WTC11 (cell line): ENCODE measurements around the gene TANGO6.

Experiments
- ATF6 ChIP-seq: sonication (generic); formaldehyde crosslinking; IDR thresholded peaks from 2 replicates; pipeline ENCODE4 v1.8.1; 2023; ENCODE audit warnings: mild to moderate bottlenecking, missing genetic modification reagents
- CREB1 ChIP-seq: sonication (generic); formaldehyde crosslinking; IDR thresholded peaks from 2 replicates; pipeline ENCODE4 v1.8.0; 2023; ENCODE audit warnings: mild to moderate bottlenecking, missing genetic modification reagents
- CTCF ChIP-seq: fragments of 200-600 bp; IDR thresholded peaks from 2 replicates; pipeline ENCODE4 v1.8.0; 2022; ENCODE audit warnings: antibody characterized with exemption
- FOXP4 ChIP-seq: sonication (generic); formaldehyde crosslinking; IDR thresholded peaks from 2 replicates; pipeline ENCODE4 v1.8.0; 2022; ENCODE audit warnings: mild to moderate bottlenecking, missing genetic modification reagents
- IRF1 ChIP-seq: sonication (generic); formaldehyde crosslinking; IDR thresholded peaks from 2 replicates; pipeline ENCODE4 v1.8.0; 2023; ENCODE audit warnings: missing genetic modification reagents
- IRF2 ChIP-seq: sonication (generic); formaldehyde crosslinking; IDR thresholded peaks from 2 replicates; pipeline ENCODE4 v1.8.0; 2022; ENCODE audit warnings: low read depth, missing genetic modification reagents, borderline replicate concordance
- MAX ChIP-seq: sonication (generic); formaldehyde crosslinking; IDR thresholded peaks from 2 replicates; pipeline ENCODE4 v1.8.0; 2022; ENCODE audit warnings: mild to moderate bottlenecking, missing genetic modification reagents
- NFYB ChIP-seq: sonication (generic); formaldehyde crosslinking; conservative IDR thresholded peaks from 2 replicates; pipeline ENCODE4 v1.8.0; 2022; ENCODE audit warnings: low read depth, missing genetic modification reagents
- SMAD4 ChIP-seq: sonication (generic); formaldehyde crosslinking; IDR thresholded peaks from 2 replicates; pipeline ENCODE4 v1.8.0; 2022; ENCODE audit warnings: mild to moderate bottlenecking, missing genetic modification reagents
- ZBTB43 ChIP-seq: sonication (generic); formaldehyde crosslinking; IDR thresholded peaks from 2 replicates; pipeline ENCODE4 v1.8.1; 2023; ENCODE audit warnings: mild to moderate bottlenecking, missing genetic modification reagents
- ZNF416 ChIP-seq: fragments of 250-450 bp; sonication (Bioruptor Pico); IDR thresholded peaks from 2 replicates; pipeline ENCODE4 v1.9.0; 2021; ENCODE audit warnings: mild to moderate bottlenecking, inconsistent platforms

GRCh38 chr16:68985855-68986254, 142.5 kb downstream of the TANGO6 start:
- TF ChIP-seq NFYB (CRISPR knock-in tag) = no peak
- TF ChIP-seq CTCF = no peak
- no peak for TF ChIP-seq ZNF416 (CRISPR knock-in tag)
- no peak for TF ChIP-seq CREB1
- no peak for TF ChIP-seq ZBTB43 (CRISPR knock-in tag)
- no peak for TF ChIP-seq IRF2
- TF ChIP-seq ATF6 (CRISPR knock-in tag) = no peak
- TF ChIP-seq SMAD4 (CRISPR knock-in tag) = no peak
- TF ChIP-seq MAX (CRISPR knock-in tag) = no peak
- no peak for TF ChIP-seq IRF1 (CRISPR knock-in tag)
- no peak for TF ChIP-seq FOXP4 (CRISPR knock-in tag)
